Hepatic stellate cell (primary cell): ENCODE data around the gene TXNRD3.
A peak's percentile ranks its signal among the peaks of the same experiment; 100 is the strongest.

Source experiments
- DNase-seq: peaks from one replicate; pipeline ENCODE4 v3.0.0; 2011; ENCODE audit warnings: low spot score

Gene TXNRD3

DNA sequence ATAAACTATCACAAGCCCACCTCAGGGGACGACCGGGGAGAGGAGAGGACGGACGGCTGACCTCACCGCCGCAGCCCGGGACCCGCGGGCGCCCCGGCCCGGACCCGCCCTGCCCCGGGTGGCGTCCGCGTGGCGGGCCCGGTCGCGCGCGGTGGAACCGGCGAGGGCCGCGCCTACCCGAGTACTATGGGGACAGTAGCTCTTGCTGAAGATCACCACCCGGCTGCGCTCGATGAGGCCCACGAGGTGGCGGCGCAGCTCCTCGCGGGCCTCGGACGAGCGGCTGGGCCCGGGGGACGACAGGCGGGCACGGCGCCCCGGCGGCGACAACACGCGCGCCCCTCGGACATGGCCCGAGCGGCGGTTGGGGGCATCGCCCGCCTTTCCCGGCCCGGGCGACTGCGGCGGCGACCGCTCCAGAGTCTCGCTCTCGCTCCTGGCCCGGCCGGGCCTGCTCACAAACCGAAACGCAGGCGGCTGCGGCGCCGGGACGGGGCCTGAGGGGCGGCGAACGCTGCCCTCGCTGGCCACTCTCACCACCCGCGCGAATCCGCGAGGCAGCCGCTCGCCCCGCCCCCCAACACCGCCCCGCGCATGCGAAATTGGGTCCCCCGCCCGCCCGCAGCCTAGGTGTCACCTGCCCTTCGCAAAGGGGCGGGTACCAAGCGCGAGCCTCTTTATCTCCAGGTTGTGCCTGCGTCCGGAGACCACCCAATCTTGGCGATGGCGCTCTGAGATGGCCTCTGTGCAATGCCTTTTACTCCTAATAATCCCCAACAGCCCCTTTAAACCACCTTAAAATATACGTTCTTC lies at the start of gene TXNRD3:
Gene TXNRD3, minus strand, starts transcription at position 554 of the 813 bp plus-strand sequence.
- DNase-seq = peak; percentile 77

DNA sequence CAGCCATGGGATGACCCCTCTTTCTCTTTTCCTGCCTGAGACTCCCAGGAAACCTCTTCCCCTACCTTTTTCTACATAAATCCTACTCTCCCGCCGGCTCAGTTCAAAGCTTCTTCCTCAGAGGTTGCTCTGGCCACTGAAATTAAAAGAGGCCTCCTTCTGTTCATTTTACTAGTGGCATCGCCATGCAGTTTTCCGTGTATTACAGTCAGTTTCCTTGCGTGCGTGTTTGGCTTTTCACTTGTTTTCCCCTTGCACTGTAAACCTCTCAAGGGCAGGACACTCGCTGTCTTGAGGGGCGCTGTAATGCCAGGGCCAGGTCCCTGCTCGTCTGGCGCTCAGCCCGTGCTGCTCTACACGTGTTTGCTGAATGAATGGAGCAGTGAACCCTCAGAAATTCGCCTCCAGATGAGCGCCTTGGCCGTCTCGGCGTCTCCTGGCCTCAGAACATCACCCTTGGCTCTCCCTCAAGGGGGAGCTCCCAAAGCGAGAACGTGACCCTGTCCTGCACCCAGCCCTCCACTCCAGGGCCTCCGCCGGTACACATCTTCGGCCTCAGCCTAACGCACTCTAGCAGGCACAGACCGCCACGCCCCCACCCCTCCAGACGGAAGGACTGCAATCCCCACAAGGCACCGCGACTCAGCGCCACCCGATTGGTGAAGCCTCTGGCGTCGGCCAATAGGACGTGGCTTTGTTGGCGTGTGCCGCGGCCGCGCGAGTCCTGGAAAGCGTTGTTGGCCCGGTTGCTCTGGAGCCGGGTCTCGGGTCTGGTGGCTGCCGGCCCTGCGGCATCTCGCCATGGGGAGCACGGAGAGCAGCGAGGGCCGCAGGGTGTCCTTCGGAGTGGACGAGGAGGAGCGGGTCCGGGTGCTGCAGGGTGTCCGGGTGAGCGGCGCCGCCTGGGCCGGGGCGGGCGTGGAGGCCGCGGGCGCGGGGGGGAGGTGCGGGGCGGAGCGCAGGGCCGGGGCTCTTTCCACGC lies 48.9 kb upstream of the TXNRD3 start, which contains the start of gene CHCHD6:
Gene CHCHD6, plus strand, starts transcription at position 729 of the 982 bp plus-strand sequence. Its CDS starts 73 bp downstream, at position 802.
- DNase-seq = peak; percentile 99

DNA sequence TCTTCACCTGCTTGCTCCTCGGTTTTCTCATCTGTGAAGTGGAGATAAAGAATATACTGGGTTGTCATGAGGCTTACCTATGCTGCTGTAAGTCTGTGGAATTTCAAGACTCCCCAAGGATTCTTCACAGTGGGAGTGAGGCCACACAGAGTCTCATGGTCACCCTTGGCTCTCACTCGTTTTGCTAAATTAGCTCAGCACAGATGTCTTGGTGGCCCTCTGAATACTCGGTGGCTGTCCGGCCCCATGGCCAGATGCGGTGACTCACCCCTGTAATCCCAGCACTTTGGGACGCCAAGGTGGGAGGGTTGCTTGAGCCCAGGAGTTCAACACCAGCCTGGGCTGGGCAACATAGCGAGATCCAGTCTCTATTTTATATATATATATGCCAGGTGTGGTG lies 44.1 kb upstream of the TXNRD3 start:
- no peak for DNase-seq

DNA sequence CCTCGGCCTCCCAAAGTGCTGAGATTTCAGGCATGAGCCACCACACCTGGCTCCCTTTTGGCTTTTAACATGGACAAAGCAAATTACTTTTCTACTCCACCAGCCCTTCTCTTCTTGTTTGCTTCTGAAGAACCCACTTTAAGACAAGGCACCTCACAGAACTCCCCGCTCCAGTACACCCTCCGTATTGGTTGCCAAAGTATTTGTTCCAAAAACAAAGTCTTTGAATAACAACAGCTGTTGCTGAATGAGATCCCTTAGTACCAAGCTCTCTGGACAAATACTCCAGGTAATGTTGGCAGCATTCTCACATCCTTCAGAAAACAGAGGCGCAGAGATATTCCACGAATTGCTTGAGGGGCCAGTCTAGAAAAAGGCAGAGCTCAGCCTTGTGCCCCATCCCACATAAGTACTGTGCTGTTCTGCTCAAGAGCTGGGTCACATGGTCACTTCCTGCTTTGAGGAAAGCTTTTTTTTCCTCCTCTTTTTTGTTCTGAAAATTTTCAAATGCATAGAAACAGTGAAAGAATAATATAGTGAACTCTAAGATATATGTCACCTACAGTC lies 41.9 kb upstream of the TXNRD3 start:
- no peak for DNase-seq

DNA sequence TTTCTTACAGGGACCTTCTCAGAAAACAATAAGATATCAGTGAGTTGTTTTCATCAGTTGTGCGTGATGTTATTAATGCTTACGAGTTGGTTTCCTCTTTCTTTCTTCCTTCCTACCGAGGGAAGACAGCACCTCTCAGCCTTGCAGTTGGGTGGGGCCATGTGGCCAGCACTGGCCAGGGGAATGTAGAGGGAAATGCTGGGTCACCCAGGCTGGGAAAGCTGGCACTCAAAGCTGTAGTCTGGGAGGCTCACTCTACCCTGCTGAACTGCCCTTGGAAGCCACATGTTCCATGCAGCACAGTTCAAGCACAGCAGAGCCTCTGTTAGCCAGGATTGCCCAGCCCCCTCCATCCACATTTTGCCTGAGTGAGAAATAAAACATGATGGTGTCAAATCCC lies 39.0 kb upstream of the TXNRD3 start:
- no peak for DNase-seq

DNA sequence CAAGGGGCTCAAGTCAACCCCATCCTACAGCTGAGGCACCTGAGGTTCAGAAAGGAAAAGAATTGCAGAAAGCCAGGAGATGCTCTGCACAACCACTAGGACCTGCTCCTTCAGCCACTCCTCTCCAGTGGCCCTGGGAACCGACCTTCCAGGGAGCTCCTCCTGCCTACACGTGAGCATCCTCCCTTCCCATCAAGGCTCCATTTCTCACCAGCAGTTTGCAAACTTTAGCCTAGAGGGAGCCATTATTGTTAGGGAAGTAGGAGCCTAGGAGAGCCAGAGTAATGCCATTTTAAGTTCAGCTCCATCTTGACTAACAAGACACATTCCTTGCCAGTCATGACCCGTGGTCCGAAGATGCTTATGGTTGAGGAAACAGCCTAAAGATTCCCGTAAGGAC lies 37.9 kb upstream of the TXNRD3 start:
- no peak for DNase-seq

DNA sequence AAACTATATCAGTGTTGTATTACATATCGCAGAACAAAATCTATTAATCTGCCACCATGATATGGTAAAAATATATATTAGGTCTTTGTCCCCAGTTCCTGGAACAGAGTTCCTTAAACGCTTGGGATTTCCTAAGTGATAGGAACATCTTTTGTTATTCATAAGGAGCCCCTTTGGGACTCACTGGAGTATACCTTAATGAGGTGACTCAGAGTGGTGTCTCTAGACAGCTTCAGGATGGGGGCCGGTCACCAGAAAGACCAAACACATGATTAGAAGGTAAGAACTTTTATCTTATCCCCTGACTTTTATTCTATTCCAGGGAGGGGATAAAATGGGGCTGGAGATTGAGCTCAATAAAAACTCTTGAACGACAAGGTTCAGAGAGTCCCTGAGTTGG lies 36.8 kb upstream of the TXNRD3 start:
- DNase-seq = no peak

DNA sequence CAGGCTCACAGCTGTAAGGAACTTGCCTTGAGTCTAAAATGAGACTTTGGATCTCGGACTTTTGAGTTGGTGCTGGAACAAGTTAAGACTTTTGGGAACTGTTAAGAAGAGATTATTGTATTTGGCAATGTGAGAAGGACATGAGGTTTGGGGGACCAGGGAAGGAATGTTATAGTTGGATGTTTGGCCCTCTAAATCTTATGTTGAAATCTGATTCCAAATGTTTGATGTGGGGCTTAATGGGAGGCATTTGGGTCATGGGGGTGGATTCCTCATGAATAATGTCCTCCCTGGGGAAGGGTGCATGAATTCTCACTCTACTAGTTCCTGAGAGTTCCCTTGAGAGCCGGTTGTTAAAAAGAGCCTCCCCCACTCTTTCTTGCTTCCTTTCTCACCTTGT lies 30.6 kb upstream of the TXNRD3 start:
- DNase-seq = no peak

DNA sequence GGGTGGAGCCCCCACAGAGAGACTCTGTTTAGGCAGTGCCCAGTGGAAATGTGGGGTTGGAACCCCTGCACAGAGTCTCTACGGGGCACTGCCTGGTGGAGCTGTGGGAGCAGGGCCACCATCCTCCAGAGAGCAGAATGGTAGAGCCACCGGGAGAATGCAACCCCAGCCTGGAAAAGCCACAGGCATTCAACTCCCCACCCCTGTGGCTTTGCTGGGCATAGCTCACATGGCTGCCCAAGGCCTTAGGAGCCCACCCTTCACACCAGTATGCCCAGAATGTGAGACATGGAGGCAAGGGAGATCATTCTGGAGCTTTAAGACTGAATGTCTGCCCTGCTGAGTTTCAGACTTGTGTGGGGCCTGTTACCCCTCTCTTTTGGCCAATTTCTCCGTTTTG lies 30.1 kb upstream of the TXNRD3 start:
- no peak for DNase-seq

DNA sequence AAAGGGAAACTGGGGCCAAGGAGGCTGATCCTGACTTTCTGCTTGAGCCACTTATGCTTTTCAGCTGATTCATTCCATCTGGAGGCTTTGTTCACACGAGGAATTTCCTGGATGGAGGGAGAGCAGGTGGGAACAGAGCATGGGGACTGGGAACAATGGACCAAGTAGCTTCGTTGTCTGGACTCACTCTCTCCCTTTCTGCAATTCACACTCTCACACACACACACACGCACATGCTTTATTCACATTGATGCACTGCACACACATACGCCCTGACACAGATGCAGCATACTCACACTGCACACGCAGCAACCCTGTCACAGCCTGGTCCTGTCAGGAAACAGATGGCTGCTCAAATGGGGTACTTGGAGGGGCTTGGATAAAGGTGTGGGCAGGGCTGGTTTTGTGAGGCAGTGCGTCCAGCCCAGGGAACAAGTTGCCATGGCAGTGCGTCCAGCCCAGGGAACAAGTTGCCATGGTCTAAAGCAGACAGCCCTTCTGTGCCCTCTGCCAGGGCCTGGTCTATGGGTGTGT lies 29.4 kb upstream of the TXNRD3 start:
- DNase-seq = no peak

DNA sequence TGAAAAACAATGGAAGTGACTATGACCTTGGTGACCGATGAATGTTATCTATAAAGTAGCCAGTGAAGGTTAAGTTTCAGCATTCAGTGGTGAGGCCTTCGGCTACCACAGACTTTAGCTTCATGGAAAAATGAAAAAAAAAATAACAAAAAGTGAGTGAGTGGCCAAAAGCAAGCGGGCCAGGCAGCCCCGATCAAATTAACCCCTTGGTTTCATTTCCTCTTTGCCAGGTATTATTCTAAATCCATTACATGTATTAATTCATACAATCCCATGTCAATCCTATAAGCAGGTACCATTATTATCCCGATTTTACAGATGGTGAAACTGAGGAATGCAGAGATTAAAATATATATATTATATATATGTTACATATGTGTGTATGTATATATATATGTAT lies 28.1 kb upstream of the TXNRD3 start:
- no peak for DNase-seq

DNA sequence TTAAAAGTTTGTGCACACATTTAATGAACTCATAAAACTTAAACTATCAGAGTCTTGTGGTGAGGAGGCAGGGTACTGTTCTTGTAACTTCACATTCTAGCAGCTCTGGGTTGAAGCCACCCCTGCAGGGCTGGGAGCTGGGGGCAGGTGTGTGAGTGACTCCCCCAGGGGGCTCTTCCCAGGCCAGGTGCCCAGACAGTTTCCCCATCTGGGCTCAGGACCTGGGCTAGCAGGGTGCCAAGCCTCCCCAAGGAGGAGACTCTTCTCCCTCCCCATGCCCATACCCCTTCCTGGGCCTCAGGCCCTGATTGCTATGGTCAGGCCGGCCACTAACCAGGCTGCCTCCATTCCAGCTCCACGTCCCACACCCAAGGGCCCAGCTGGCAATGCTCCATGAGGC lies 27.1 kb upstream of the TXNRD3 start:
- no peak for DNase-seq

DNA sequence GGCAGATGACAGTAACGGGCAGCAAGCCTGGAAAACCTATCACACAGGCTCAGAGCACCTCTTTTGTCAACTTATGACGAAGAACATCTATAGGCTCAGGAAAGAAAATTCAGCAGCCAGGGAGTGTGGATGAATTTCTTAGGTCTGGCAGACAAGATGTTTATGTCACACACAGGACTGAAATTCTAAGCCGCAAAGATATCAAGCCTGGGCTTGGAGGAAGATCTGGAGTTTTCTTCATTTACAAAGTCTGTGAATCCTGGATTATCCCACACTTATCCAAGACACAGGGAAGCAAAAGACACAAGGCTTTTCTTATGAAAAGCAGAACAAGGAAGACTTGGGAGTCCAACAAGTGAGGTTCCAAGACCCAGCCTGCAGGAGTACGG lies 25.7 kb upstream of the TXNRD3 start:
- DNase-seq = no peak

DNA sequence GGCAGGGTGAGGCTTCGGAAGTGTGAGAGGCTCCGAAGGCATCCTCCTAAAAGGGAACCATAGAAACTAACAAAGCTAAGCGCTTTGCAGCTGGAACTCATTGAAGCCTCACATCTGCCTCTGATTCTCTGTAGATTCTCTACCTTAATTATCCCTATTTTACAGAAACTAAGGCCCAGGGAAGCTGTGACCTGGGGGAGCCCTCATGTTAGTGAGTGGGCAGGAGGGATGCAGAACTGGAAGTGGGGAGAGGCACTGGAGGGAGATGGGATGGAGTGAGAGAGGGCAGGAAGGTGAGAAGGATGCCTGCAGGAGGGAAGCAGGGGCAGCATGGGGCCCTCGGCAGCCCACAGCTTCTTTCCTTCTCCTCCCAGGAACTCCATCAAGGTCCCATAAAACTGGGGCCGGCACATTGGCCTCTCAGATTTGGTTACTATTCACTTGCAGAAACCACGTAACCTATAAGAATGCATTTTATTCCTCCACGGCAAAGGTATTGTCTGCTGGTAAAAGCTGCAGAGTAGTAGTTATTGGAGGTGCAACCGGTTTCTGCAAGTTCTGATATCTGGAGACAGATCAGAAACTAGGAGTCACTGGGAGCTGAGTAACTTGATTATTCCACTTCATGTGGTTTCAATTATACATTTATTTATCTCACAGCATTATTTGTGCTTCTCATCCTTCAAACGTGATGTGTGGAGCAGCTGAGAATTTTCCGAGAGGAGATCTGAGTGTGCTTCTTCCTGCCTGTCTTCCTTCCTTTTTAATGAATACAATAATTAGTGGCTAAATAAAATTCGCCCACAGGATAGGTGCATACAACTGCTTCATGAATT lies 25.1 kb upstream of the TXNRD3 start:
- no peak for DNase-seq

DNA sequence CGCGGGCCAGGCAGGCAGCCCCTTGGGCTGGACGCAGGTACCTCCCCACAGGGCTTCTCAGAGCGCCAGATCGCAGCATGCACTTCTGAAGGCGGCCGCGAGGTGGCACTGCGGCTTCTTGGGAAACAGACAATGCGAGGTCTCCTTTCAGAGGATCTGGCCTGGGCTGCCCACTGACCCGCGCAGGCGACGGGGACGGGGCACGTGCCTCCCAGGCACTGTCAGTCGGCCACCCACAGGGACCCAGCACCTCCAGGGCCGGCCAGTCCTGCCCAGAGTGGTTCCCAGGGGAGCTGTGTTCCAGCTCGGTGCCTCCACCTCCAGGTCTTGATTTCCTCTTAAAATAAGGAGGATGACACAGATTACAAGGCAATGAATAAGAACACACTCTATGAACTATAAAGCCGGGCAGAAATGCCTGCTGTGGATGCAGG lies 24.4 kb upstream of the TXNRD3 start:
- peak; percentile 79 for DNase-seq

DNA sequence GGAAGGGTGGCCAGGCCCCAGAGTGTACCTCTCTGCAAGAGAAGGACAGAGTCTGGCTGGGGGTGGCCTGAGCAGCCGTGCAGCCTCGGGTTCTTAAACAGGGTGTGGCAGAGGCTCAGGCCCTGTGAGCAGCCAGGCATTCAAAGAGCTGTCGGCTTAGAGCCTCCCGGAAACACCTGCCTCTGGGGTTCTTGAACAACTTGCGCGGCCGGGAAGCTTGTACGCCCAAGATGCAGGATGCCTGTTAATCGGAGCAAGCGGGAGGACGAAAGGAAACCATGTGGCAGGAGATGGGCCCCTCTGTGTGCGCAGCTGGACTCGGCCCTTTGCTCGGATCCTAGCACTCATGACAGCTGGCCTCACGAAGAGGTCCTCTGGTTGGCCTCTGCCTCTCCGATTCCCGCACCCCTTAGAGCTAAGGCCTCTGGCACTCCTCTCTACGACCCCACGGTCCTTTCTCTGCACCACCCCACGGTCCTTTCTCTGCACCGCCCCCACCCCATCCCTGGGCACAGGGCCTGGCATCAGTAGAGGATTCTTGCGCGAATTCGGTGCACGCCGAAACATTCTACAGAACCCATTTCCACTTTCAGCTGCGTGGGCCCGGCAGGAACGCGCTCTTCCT lies 23.9 kb upstream of the TXNRD3 start:
- DNase-seq = no peak

DNA sequence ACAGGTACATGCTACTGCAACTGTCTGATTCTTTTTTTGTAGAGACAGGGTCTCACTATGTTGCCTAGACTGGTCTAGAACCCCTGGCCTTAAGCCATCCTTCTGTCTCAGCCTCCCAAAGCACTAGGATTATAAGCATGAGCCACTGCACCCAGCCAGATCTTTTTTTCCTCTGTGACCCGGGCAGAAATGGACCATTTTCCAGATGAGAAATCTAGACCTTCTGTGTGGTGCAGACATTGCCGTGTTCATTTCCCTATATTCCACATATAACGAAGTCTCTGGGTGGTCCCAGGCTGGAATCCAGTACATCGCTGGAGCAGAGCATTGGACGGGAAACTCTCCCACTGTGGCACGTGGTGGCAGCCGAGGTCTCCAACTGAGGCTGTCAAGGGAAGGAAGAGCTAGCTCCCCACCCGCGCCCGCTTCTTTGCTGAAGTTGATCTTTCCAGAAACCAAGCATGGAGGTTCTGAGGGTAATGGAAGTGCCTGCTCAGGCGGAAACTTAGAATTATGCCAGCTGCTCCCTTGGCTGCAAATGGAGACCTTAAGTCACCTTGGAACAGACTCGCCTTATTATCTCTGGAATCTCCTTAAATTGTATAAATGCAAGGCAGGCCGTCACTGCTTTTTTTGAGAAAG lies 23.1 kb upstream of the TXNRD3 start:
- DNase-seq = no peak

DNA sequence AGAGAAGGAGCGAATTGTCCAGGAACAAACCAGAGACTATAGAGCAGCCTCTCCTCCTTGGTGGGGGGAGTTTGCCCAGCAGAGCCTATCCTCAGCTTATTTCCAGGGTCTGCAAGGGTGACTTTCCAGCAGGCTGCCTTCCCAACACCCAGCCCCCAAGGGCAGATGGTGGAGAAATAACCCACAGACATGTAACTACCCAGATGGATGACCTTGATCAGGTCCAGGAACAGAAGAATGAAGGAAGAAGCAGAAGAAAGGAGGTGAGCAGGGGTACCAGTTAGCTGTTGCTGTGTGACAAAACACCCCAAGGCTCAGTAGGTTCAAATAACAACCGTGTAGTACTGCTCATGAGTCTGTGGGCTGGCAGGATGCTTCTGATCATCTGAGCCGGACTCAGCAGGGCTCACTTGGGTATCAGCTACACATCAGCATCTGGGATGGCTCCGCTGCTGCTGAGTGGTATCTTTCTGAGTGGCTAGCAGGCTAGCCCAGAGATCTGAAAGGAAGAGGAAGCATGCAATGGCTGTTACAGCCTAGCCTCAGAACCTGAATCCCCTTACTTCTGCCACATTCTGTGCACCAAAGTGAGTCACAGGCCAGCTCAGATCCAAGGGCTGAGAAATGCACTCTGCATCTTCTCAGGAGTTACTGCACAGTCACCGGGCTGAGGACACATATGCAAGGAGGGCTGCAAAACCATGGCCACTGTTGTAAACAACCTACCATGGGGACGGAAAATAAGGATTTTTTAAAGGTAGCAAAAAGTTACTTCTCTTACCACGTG lies 22.2 kb upstream of the TXNRD3 start:
- DNase-seq = peak; percentile 49

DNA sequence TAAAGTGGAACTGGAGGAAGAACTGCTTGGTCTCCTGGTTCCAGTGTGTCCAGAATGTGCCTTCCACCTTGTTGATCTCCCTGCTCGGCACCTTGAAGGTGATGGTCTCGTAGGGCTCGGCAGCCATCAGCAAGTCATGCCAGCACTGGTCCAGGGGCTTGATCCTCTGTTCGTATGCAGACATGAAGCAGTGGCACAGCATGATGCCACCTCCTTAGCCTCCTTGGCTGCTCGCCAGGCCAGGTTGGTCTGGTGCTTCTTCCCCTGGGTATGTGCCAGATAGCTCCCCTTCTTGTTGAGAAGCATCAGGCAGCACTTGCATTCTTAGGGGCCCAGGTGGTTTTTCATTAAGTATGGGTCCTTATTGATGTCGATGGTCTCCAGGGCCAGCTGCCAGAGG lies 17.8 kb upstream of the TXNRD3 start:
- no peak for DNase-seq

DNA sequence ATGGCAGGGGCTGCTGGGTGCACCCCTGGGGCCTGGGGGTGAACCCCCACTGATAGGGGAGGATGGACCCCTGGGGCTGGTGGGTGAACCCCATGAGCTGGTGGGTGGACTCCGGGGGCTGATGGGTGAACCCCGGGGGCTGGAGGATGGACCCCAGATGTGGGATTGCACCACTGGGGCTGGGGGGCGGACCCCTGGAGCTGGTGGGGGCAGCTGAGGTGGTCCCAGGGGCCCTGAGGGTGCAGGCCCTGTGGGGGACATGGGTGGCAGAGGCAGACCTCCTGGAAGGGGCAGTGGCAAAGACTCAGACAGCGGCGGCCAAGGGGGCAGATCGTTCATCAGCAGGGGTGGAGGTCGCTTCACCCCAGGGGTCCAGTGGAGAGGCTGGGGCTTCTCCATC lies 17.4 kb upstream of the TXNRD3 start:
- DNase-seq = no peak
